ENCODE results near the gene PLP2. TPM values are rescaled to one million over a fixed set of nuclear protein-coding genes. Genes with fewer than 3 reads are reported as not detected.

PLP2 gene
- total and polyA plus RNA-seq, 2 of the 13 experiments (the other 11 are each of a cell fraction or from before 2014, with no cell fraction given) = 0.40 to 3.6 TPM

DNA sequence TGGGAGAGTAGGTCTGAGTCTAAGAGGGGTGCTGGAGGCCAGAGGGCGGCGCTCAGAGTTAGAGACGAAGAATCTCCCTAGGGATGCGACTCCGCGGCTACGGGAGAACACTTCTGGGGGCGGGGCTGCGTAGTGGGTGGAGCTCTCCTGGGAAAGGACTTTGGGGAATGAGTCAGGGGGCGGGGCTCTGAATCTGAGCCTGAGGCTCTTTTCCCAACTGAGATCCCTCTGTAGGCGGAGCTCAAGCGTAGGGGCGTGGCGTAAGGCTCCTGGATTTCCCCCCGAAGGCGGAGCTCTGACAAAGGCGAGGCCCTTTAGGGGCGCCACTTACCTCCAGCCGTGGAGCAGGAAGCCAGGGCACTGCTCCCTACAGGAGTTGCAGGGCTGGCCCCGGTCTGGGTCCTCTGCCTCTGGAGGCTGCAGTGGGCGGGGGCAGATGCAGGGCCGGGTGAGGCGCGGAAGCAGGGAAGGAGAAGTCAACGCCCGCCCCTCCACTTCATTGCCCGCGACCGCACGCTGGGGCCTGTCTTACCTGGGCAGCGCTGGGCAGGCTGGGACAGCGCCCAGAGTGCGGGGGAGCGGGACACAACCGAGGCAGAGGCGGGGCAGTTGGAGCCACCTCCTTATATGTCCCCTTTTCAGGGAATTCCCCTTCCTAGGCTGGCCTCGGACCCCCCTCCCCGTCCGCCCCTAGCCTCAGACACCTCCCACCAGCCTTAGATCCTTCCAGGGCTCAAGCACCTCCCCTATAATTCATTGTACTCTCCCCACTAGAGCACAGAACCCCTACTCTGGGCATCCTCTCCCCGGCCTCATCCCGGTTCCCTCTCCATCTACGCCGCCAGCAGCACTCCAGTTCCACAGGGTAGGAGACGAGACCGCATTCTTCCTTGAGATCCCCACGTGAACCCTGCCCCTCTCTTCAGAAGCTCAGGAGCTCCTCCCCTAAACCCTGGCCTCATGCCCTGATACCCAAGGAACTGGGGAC lies 12.9 kb downstream of the PLP2 start:
- Histone ChIP-seq H3K27ac (ENCODE audit: extremely low read length, insufficient read depth, low read length) (no peak overlapping the region), H3K4me2 (ENCODE audit: low read depth, low read length) (peak overlapping the region; percentile 72; the same call in 1 of the 2 replicates), H3K9me3 (ENCODE audit: low read length) (no peaks in the 10 kb centered on the region), H2AFZ (ENCODE audit: low read length) (no peak overlapping the region), H4K20me1 (ENCODE audit: insufficient read depth, low read length) (no peaks in the 10 kb centered on the region), H3K4me3 (replicated peaks in 1 of 3; ENCODE audit: insufficient read depth in 1 of 3, low read depth in 2 of 3, low read length in 3 of 3) (no peak overlapping the region), H3K9ac (ENCODE audit: insufficient read depth, low read depth, low read length) (no peak overlapping the region), H3K36me3 (replicated peaks in 1 of 2; ENCODE audit: control insufficient read depth in 1 of 2, insufficient read depth in 2 of 2, low read length in 2 of 2) (no peaks in the 10 kb centered on the region; a peak in 1 of 5 replicates), H3K27me3 (ENCODE audit: control insufficient read depth in 1 of 2, insufficient read depth in 2 of 2, low read length in 2 of 2) (no peaks in the 10 kb centered on the region), H3K79me2 (ENCODE audit: insufficient read depth, low read length) (no peaks in the 10 kb centered on the region), H3K4me1 (ENCODE audit: insufficient read depth, low read length) (peaks cover 29% of the 10 kb centered on the region)
- CTCF ChIA-PET (ENCODE audit: low intra/inter-chr PET ratio, low total read pairs) = no interaction called here
- intact Hi-C loops (cut with micrococcal nuclease; ENCODE audit: unreplicated experiment) (loop anchor here (5.0 kb wide), 1 partner anchor 447 kb away; no protein-coding TSS in a partner anchor), in situ Hi-C loops (cut with HindIII; ENCODE audit: extremely low pct_ligation_motif_present, low pct_unique_long_range_greater_than_20kb) (loop anchor here (5.0 kb wide), 1 partner anchor 62 kb away; the partner anchor contains the start of gene GPKOW)
- 94% methylated on average over 26 of the region's 46 CpGs for WGBS (ENCODE audit: low lambda C conversion rate)
- no peak for ATAC-seq
- TF ChIP-seq PPARG (CRISPR knock-in tag; conservative IDR thresholded peaks at IDR 0.05) = no peak
- no peak for TF ChIP-seq NR2C2 (CRISPR knock-in tag; IDR thresholded peaks at IDR 0.05; ENCODE audit: borderline replicate concordance)
- TF ChIP-seq, protein P1, sequence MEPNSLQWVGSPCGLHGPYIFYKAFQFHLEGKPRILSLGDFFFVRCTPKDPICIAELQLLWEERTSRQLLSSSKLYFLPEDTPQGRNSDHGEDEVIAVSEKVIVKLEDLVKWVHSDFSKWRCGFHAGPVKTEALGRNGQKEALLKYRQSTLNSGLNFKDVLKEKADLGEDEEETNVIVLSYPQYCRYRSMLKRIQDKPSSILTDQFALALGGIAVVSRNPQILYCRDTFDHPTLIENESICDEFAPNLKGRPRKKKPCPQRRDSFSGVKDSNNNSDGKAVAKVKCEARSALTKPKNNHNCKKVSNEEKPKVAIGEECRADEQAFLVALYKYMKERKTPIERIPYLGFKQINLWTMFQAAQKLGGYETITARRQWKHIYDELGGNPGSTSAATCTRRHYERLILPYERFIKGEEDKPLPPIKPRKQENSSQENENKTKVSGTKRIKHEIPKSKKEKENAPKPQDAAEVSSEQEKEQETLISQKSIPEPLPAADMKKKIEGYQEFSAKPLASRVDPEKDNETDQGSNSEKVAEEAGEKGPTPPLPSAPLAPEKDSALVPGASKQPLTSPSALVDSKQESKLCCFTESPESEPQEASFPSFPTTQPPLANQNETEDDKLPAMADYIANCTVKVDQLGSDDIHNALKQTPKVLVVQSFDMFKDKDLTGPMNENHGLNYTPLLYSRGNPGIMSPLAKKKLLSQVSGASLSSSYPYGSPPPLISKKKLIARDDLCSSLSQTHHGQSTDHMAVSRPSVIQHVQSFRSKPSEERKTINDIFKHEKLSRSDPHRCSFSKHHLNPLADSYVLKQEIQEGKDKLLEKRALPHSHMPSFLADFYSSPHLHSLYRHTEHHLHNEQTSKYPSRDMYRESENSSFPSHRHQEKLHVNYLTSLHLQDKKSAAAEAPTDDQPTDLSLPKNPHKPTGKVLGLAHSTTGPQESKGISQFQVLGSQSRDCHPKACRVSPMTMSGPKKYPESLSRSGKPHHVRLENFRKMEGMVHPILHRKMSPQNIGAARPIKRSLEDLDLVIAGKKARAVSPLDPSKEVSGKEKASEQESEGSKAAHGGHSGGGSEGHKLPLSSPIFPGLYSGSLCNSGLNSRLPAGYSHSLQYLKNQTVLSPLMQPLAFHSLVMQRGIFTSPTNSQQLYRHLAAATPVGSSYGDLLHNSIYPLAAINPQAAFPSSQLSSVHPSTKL (CRISPR knock-in tag; IDR thresholded peaks at IDR 0.05) = no peak
- FAIRE-seq = no peak
- POLR2A ChIA-PET = no interaction called here
- BruUV-seq (replicated peaks) = no TSS peak
- DNase-seq (ENCODE audit: low spot score) = no peak
